Astrocyte (in vitro differentiated cells and primary cell): ENCODE data around the gene PLCH1. TPM values are rescaled to one million over a fixed set of nuclear protein-coding genes. Genes with fewer than 3 reads are reported as not detected.

Experiments
- DNase-seq: peaks from one replicate; pipeline ENCODE4 v3.0.0-alpha.2; 2010; ENCODE audit warnings: low read depth
- FAIRE-seq: peaks from 2 replicates; lab custom pipeline; 2011; peaks lifted over from hg19 to GRCh38; lab: Jason Lieb, UNC
- H2AFZ ChIP-seq: 2 replicates; pipeline ENCODE4 v1.6.0; 2012; ENCODE audit warnings: low read depth, low read length, inconsistent platforms
- H3K27ac ChIP-seq: 2 replicates; pipeline ENCODE4 v1.5.1; 2011; ENCODE audit warnings: low read depth, low read length, inconsistent platforms
- H3K27me3 ChIP-seq: 2 replicates; pipeline ENCODE4 v1.6.0; 2011; ENCODE audit warnings: low read length, inconsistent platforms; ENCODE audit not compliant: insufficient read depth
- H3K36me3 ChIP-seq: 2 replicates; pipeline ENCODE4 v1.5.1; 2011; ENCODE audit warnings: low read length, inconsistent platforms; ENCODE audit not compliant: insufficient read depth
- H3K4me1 ChIP-seq: 2 replicates; pipeline ENCODE4 v1.5.1; 2011; ENCODE audit warnings: low read length, inconsistent platforms; ENCODE audit not compliant: insufficient read depth
- H3K4me2 ChIP-seq: 2 replicates; pipeline ENCODE4 v1.6.0; 2012; ENCODE audit warnings: low read length, inconsistent platforms
- H3K4me3 ChIP-seq: 2 replicates; pipeline ENCODE4 v1.5.1; 2011; ENCODE audit warnings: low read depth, mild to moderate bottlenecking, low read length, inconsistent platforms; ENCODE audit not compliant: insufficient read depth
- H3K79me2 ChIP-seq: 2 replicates; pipeline ENCODE4 v1.6.0; 2012; ENCODE audit warnings: mild to moderate bottlenecking, low read length, inconsistent platforms; ENCODE audit not compliant: insufficient read depth
- H3K9ac ChIP-seq: 2 replicates; pipeline ENCODE4 v1.6.0; 2012; ENCODE audit warnings: mild to moderate bottlenecking, low read length, inconsistent platforms
- H3K9me3 ChIP-seq: 2 replicates; pipeline ENCODE4 v1.5.1; 2012; ENCODE audit warnings: low read depth, mild to moderate bottlenecking, low read length, inconsistent platforms; ENCODE audit not compliant: insufficient read depth
- H4K20me1 ChIP-seq: 2 replicates; pipeline ENCODE4 v1.6.0; 2012; ENCODE audit warnings: low read length, inconsistent platforms; ENCODE audit not compliant: insufficient read depth
- H3K27ac Mint-ChIP-seq: one replicate; pipeline ENCODE4 v1.8.0; 2021; ENCODE audit warnings: mild to moderate bottlenecking, mixed read lengths; ENCODE audit not compliant: unreplicated experiment
- H3K27me3 Mint-ChIP-seq: one replicate; pipeline ENCODE4 v1.8.0; 2021; ENCODE audit warnings: low read depth, mixed read lengths; ENCODE audit not compliant: unreplicated experiment
- H3K36me3 Mint-ChIP-seq: one replicate; pipeline ENCODE4 v1.8.0; 2021; ENCODE audit warnings: low read depth, mixed read lengths; ENCODE audit not compliant: unreplicated experiment
- H3K4me1 Mint-ChIP-seq: one replicate; pipeline ENCODE4 v1.8.0; 2021; ENCODE audit warnings: low read depth, mixed read lengths; ENCODE audit not compliant: unreplicated experiment
- H3K4me3 Mint-ChIP-seq: one replicate; pipeline ENCODE4 v1.8.0; 2021; ENCODE audit warnings: mild to moderate bottlenecking, moderate library complexity, mixed read lengths; ENCODE audit not compliant: unreplicated experiment
- H3K9me3 Mint-ChIP-seq: one replicate; pipeline ENCODE4 v1.8.0; 2021; ENCODE audit warnings: mild to moderate bottlenecking, mixed read lengths; ENCODE audit not compliant: unreplicated experiment
- EZH2 ChIP-seq: IDR thresholded peaks from 2 replicates; pipeline ENCODE4 v1.6.1; 2012; ENCODE audit warnings: mild to moderate bottlenecking, low read length, inconsistent platforms; ENCODE audit not compliant: insufficient read depth
- total RNA-seq: library from RNA; stranded (reverse); gene quantifications from 2 replicates; pipeline ENCODE4 v1.2.1, GENCODE V29; 2021
- TF ChIP-seq, protein P1 (sequence below): IDR thresholded peaks from 2 replicates; pipeline ENCODE4 v1.5.1; 2011; ENCODE audit warnings: low read depth, mild to moderate bottlenecking, inconsistent platforms, low read length, moderate library complexity; ENCODE audit not compliant: insufficient read depth

Gene PLCH1
- total RNA-seq, 1 donor from 2014 or later, result 1.2 TPM

DNA sequence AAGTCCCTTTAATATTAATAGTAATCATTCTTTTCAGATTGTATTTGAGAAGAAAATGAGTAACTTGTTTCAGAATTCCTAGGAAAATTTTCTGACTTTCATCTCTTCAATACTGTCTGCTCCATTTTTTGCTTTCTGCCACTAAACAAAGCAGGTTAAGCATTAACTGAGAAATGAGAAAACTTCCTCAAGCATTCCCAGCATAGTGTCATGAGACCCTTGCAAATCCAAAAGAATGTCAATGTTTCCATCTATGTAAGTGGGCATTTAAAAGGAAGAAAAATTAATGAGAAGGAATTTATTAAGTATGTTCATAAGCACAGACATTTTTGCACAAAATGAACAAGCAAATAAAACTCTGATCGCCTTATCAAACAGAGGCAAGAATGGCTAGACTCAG, 303.4 kb downstream of the PLCH1 start:
- H3K27ac Mint-ChIP-seq, result no peak overlapping the region

DNA sequence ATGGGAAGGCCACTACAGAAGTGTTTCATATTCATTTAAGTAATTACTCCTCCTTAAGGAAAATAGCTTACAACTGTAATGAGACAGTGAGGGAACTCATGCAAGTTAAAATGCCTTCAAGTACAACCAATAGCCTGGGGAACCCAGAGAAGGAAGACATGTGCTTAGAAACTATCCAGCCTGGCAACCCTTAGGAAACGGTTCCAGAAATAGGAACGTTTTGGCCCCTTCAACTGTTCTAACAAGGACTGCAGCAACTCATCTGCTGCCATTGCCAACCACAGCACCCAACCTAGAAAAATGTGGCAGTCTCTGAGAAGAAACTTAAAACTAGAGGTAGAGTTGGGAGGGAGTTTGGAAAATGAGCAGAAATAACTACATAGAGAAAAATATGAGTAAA, 303.8 kb downstream of the PLCH1 start:
- peaks cover 5% of the 10 kb centered on the region for H3K4me1 Mint-ChIP-seq
- no peaks in the 10 kb centered on the region for H3K36me3 ChIP-seq
- H3K4me2 ChIP-seq, result no peak overlapping the region
- no peak overlapping the region for H3K9ac ChIP-seq
- H3K27ac ChIP-seq, result no peak overlapping the region
- peaks cover 3% of the 10 kb centered on the region for H3K4me1 ChIP-seq
- DNase-seq (no peak), FAIRE-seq (no peak)
- no peaks in the 10 kb centered on the region for H3K27me3 ChIP-seq
- no peaks in the 10 kb centered on the region for H4K20me1 ChIP-seq
- H3K27ac Mint-ChIP-seq, result no peak overlapping the region
- H3K4me3 ChIP-seq, result no peak overlapping the region
- H3K9me3 ChIP-seq, result no peaks in the 10 kb centered on the region
- H3K36me3 Mint-ChIP-seq, result no peaks in the 10 kb centered on the region
- H3K27me3 Mint-ChIP-seq, result no peaks in the 10 kb centered on the region
- no peaks in the 10 kb centered on the region for H3K79me2 ChIP-seq
- TF ChIP-seq, protein P1, sequence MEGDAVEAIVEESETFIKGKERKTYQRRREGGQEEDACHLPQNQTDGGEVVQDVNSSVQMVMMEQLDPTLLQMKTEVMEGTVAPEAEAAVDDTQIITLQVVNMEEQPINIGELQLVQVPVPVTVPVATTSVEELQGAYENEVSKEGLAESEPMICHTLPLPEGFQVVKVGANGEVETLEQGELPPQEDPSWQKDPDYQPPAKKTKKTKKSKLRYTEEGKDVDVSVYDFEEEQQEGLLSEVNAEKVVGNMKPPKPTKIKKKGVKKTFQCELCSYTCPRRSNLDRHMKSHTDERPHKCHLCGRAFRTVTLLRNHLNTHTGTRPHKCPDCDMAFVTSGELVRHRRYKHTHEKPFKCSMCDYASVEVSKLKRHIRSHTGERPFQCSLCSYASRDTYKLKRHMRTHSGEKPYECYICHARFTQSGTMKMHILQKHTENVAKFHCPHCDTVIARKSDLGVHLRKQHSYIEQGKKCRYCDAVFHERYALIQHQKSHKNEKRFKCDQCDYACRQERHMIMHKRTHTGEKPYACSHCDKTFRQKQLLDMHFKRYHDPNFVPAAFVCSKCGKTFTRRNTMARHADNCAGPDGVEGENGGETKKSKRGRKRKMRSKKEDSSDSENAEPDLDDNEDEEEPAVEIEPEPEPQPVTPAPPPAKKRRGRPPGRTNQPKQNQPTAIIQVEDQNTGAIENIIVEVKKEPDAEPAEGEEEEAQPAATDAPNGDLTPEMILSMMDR, result no peak
- no peak for TF ChIP-seq EZH2
- peaks cover 2% of the 10 kb centered on the region for H3K9me3 Mint-ChIP-seq
- H3K4me3 Mint-ChIP-seq, result no peak overlapping the region
- no peak overlapping the region for H2AFZ ChIP-seq

More for the DNA sequence above, 303.4 kb downstream of the PLCH1 start:
- Histone ChIP-seq H3K4me1 (peaks cover 3% of the 10 kb centered on the region), H3K4me2 (no peak overlapping the region), H4K20me1 (no peaks in the 10 kb centered on the region), H3K4me3 (no peak overlapping the region), H3K27me3 (no peaks in the 10 kb centered on the region), H3K9ac (no peak overlapping the region), H3K27ac (no peak overlapping the region), H3K36me3 (no peaks in the 10 kb centered on the region), H3K9me3 (no peaks in the 10 kb centered on the region), H3K79me2 (no peaks in the 10 kb centered on the region), H2AFZ (no peak overlapping the region)
- Mint-ChIP-seq H3K36me3 (no peaks in the 10 kb centered on the region), H3K9me3 (peaks cover 2% of the 10 kb centered on the region), H3K27me3 (no peaks in the 10 kb centered on the region), H3K4me3 (no peak overlapping the region), H3K4me1 (peaks cover 5% of the 10 kb centered on the region)
- DNase-seq (no peak), FAIRE-seq (no peak)
- TF ChIP-seq EZH2, result no peak
- TF ChIP-seq, protein P1, result no peak

DNA sequence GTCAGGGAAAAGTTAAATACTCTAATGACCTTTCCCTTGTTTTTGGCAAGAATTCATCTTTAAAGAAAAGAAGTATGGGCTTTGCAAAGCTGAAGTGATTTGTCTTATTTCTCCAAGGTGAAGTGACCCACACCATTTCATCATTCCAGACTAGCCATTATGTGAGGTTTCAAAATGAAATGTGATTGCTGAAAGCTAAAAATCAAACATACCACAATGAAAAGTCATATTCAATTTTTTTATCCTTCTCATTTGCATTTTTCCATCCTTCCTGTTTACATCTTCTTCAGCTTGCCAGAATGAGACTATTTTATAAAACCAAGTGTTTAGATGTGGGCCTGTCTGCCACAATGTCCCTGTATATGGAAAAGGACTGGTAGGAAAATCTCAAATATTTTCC, 309.1 kb downstream of the PLCH1 start:
- H3K9ac ChIP-seq, result no peak overlapping the region
- H2AFZ ChIP-seq, result no peak overlapping the region
- no peaks in the 10 kb centered on the region for H3K36me3 ChIP-seq
- H3K27me3 ChIP-seq, result no peaks in the 10 kb centered on the region
- H3K4me1 ChIP-seq, result peaks cover 3% of the 10 kb centered on the region
- H3K27ac Mint-ChIP-seq, result no peak overlapping the region
- H3K4me3 Mint-ChIP-seq, result no peak overlapping the region
- no peak for TF ChIP-seq EZH2
- TF ChIP-seq, protein P1, result no peak
- H3K9me3 ChIP-seq, result no peaks in the 10 kb centered on the region
- peaks cover 4% of the 10 kb centered on the region for H3K4me1 Mint-ChIP-seq
- no peaks in the 10 kb centered on the region for H3K79me2 ChIP-seq
- no peak overlapping the region for H3K27ac ChIP-seq
- H3K27me3 Mint-ChIP-seq, result no peaks in the 10 kb centered on the region
- H3K4me3 ChIP-seq, result no peak overlapping the region
- no peaks in the 10 kb centered on the region for H3K36me3 Mint-ChIP-seq
- no peak overlapping the region for H3K4me2 ChIP-seq
- H4K20me1 ChIP-seq, result no peaks in the 10 kb centered on the region
- DNase-seq (peak; percentile 40), FAIRE-seq (no peak)
- H3K9me3 Mint-ChIP-seq, result no peaks in the 10 kb centered on the region
